Mesothelial cell of epicardium (in vitro differentiated cells): ENCODE data around the gene ANKRD40CL. TPM values are rescaled to one million over a fixed set of nuclear protein-coding genes. Genes with fewer than 3 reads are reported as not detected.
"Not testable (repeated sequence)": the region's sequence is repeated elsewhere in the genome, so short reads cannot be mapped to it uniquely, and the experiment has no call there.

Experiments used
- DNase-seq, 2 experiments: peaks; one replicate each; pipeline ENCODE4 v3.0.0; 2021; ENCODE audit warnings: low spot score in 2 of 2; ENCODE audit not compliant: unreplicated experiment in 2 of 2
- H3K27ac Mint-ChIP-seq: 2 replicates; pipeline ENCODE4 v1.8.0; 2021; ENCODE audit warnings: mixed read lengths
- H3K27me3 Mint-ChIP-seq: 2 replicates; pipeline ENCODE4 v1.8.0; 2021; ENCODE audit warnings: low read depth, mixed read lengths
- H3K36me3 Mint-ChIP-seq: 2 replicates; pipeline ENCODE4 v1.8.0; 2021; ENCODE audit warnings: mixed read lengths
- H3K4me1 Mint-ChIP-seq: 2 replicates; pipeline ENCODE4 v1.8.0; 2021; ENCODE audit warnings: mixed read lengths
- H3K4me3 Mint-ChIP-seq: 2 replicates; pipeline ENCODE4 v1.8.0; 2021; ENCODE audit warnings: mild to moderate bottlenecking, moderate library complexity, mixed read lengths
- H3K9me3 Mint-ChIP-seq: 2 replicates; pipeline ENCODE4 v1.8.0; 2021; ENCODE audit warnings: mixed read lengths
- total RNA-seq: library from RNA; stranded (reverse); gene quantifications from 3 replicates; pipeline ENCODE4 v1.2.1, GENCODE V29; 2021
- TF ChIP-seq, protein P1 (sequence below): fragments of 200-600 bp; sonication (generic); IDR thresholded peaks from one replicate; pipeline ENCODE4 v1.5.0; 2021; ENCODE audit warnings: antibody characterized with exemption; ENCODE audit not compliant: unreplicated experiment

ANKRD40CL gene
- total RNA-seq, 1 donor from 2014 or later, result not detected

DNA sequence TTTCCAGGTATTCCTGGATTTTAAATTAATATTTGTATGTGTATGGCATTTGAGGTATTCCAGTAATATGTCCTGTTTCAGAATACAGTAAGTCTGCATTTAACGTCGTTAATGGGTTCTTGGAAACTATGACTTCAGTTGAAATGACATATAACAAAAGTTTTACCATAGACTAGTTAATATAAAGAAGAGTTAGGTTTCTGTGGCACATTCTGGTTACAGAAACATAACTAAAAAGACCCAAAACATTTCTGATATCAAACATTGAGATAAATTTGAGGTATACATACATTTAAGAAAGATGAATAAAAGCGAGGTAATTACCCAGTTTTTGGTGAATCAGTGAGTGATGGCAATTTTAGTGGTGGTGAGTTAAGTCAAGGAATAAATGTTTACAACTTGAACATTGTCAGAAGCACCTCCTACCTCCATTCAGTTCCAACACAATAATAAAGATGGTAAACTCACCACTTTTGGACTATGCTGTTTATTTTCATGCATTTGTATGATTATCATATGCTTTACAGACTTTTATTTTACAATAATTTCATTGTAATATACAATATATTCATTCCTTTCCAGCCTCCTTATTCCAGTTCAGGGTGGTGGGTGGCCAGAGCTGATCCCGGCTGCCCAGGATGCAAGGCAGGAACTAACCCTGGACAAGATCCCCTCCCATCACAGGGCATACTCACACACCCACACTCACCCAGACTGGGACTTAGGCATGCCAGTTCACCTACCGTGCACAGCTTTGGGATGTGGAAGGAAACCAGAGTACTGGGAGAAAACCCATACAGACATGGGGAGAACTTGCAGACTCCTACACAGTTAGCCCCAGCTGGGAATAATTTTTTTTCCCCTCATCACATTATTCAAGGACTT is 38.2 kb downstream of the ANKRD40CL start:
- H3K27ac Mint-ChIP-seq, result no peak overlapping the region

DNA sequence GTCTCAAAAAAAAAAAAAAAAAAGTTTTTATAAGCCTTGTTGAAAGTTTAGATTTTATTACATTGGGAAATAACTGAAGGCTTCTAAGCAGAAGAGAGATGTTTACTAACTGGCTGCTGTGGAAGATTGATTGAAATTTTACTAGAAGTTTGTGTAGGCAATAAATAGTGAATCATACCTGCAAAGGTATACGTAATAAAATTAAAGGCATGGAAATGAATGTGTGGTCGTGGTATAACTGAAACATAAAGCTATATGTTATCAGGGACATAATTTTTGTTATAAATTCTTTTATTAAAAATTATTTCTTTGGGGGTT is 39.2 kb downstream of the ANKRD40CL start:
- Mint-ChIP-seq H3K4me1 (peaks cover 26% of the 10 kb centered on the region), H3K36me3 (no peaks in the 10 kb centered on the region), H3K27me3 (no peaks in the 10 kb centered on the region), H3K9me3 (no peaks in the 10 kb centered on the region), H3K27ac (peak overlapping the region; percentile 52), H3K4me3 (no peak overlapping the region)
- TF ChIP-seq, protein P1, sequence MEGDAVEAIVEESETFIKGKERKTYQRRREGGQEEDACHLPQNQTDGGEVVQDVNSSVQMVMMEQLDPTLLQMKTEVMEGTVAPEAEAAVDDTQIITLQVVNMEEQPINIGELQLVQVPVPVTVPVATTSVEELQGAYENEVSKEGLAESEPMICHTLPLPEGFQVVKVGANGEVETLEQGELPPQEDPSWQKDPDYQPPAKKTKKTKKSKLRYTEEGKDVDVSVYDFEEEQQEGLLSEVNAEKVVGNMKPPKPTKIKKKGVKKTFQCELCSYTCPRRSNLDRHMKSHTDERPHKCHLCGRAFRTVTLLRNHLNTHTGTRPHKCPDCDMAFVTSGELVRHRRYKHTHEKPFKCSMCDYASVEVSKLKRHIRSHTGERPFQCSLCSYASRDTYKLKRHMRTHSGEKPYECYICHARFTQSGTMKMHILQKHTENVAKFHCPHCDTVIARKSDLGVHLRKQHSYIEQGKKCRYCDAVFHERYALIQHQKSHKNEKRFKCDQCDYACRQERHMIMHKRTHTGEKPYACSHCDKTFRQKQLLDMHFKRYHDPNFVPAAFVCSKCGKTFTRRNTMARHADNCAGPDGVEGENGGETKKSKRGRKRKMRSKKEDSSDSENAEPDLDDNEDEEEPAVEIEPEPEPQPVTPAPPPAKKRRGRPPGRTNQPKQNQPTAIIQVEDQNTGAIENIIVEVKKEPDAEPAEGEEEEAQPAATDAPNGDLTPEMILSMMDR, result no peak
- DNase-seq, result no peak

More for the DNA sequence above, 38.2 kb downstream of the ANKRD40CL start:
- no peak for DNase-seq
- no peaks in the 10 kb centered on the region for H3K9me3 Mint-ChIP-seq
- TF ChIP-seq, protein P1, result no peak
- H3K36me3 Mint-ChIP-seq, result no peaks in the 10 kb centered on the region
- no peak overlapping the region for H3K4me3 Mint-ChIP-seq
- no peaks in the 10 kb centered on the region for H3K27me3 Mint-ChIP-seq
- peaks cover 19% of the 10 kb centered on the region for H3K4me1 Mint-ChIP-seq

GRCh38 chr17:50725769-50726655 is 41.3 kb downstream of the ANKRD40CL start:
- DNase-seq, result no peak
- H3K27ac Mint-ChIP-seq, result no peak overlapping the region

GRCh38 chr17:50724622-50725021 is 42.7 kb downstream of the ANKRD40CL start:
- not testable (repeated sequence) for H3K9me3 Mint-ChIP-seq, DNase-seq, H3K27me3 Mint-ChIP-seq, H3K4me3 Mint-ChIP-seq, H3K27ac Mint-ChIP-seq, H3K36me3 Mint-ChIP-seq
- peaks cover 42% of the 10 kb centered on the region for H3K4me1 Mint-ChIP-seq

More at GRCh38 chr17:50725769-50726655, 41.3 kb downstream of the ANKRD40CL start:
- Mint-ChIP-seq H3K36me3 (no peaks in the 10 kb centered on the region), H3K4me3 (no peak overlapping the region), H3K4me1 (peaks cover 35% of the 10 kb centered on the region), H3K9me3 (no peaks in the 10 kb centered on the region), H3K27me3 (no peaks in the 10 kb centered on the region)
- TF ChIP-seq, protein P1, result no peak

- no peaks in the 10 kb centered on the region for H3K27me3 Mint-ChIP-seq
- no peaks in the 10 kb centered on the region for H3K9me3 Mint-ChIP-seq
- H3K4me3 Mint-ChIP-seq, result peak overlapping the region; percentile 93
- no peaks in the 10 kb centered on the region for H3K36me3 Mint-ChIP-seq
- H3K27ac Mint-ChIP-seq, result peak overlapping the region; percentile 74
- peaks cover 42% of the 10 kb centered on the region for H3K4me1 Mint-ChIP-seq
- TF ChIP-seq, protein P1, result no peak
- no peak for DNase-seq
Measured at GRCh38 chr17:50722746-50723145, 44.6 kb downstream of the ANKRD40CL start.
